Stomach (tissue), 9 donors: ENCODE results near the gene PLPPR3. TPM values are rescaled to one million over a fixed set of nuclear protein-coding genes. Genes with fewer than 3 reads are reported as not detected.

Experiments
- DNase-seq, 2 donors: peaks; one replicate each; pipeline versions ENCODE4 v3.0.0 to v3.0.0-alpha.2; 2013 to 2019
- H3K27ac ChIP-seq, 5 donors: fragments of 200-600 bp in 4 of 5; sonication (generic) in 4 of 5; one replicate each; pipeline ENCODE4 v1.5.1; 2013 to 2019; ENCODE audit warnings: mild to moderate bottlenecking in 1 of 5, moderate library complexity in 1 of 5
- H3K27me3 ChIP-seq, 3 donors: fragments of 200-600 bp; sonication (generic); one replicate each; pipeline ENCODE4 v1.5.1; 2017 to 2019; ENCODE audit warnings: mixed run types in 1 of 3
- H3K36me3 ChIP-seq, 4 donors: fragments of 200-600 bp; sonication (generic); 1 replicate in 3 of 4; 2 replicates in 1 of 4; pipeline ENCODE4 v1.5.1; 2016 to 2019
- H3K4me1 ChIP-seq, 4 donors: fragments of 200-600 bp; sonication (generic); one replicate each; pipeline ENCODE4 v1.5.1; 2016 to 2019
- H3K4me3 ChIP-seq, 4 donors: fragments of 200-600 bp; sonication (generic) in 3 of 4; one replicate each; pipeline ENCODE4 v1.5.1; 2016 to 2019; ENCODE audit warnings: mild to moderate bottlenecking in 1 of 4
- H3K9me3 ChIP-seq, 4 donors: fragments of 200-600 bp; sonication (generic); one replicate each; pipeline ENCODE4 v1.5.1; 2016 to 2019
- EP300 ChIP-seq: sonication (generic); formaldehyde crosslinking; IDR thresholded peaks from one replicate; pipeline ENCODE4 v1.6.1; 2017; ENCODE audit warnings: antibody characterized with exemption
- POLR2A ChIP-seq, 4 donors: fragments of 450-650 bp; IDR thresholded peaks; one replicate each; pipeline ENCODE4 v1.6.1; 2016; ENCODE audit warnings: antibody characterized with exemption in 4 of 4, control low read depth in 2 of 4, mild to moderate bottlenecking in 1 of 4, moderate library complexity in 1 of 4
- POLR2AphosphoS5 ChIP-seq, 3 donors: sonication (generic); formaldehyde crosslinking; IDR thresholded peaks; one replicate each; pipeline ENCODE4 v1.6.1; 2016; ENCODE audit warnings: antibody characterized with exemption in 3 of 3
- WGBS, 5 donors: extraction: QIAGEN DNeasy Blood & Tissue Kit in 3 of 5; methylation state at CpG; one replicate each; pipeline versions ENCODE4 v1.1.5 to v1.1.7; 2013 to 2018; 5-methylcytosine and 5-hydroxymethylcytosine counted together
- intact Hi-C: fragments of 100-400 bp; cut with DNase I; formaldehyde crosslinking; loops from one replicate; pipeline ENCODE4 v1.15.1; 2023; ENCODE audit warnings: low total_unique reads
- polyA plus RNA-seq, 3 donors: library from polyadenylated mRNA; stranded (reverse); fragments of 200-250 nt; gene quantifications; one replicate each; pipeline ENCODE4 v1.2.3, GENCODE V29; 2013
- total RNA-seq, 5 donors: library from RNA; depleted of rRNA; stranded (reverse); fragments of >200 nt; gene quantifications; one replicate each; pipeline versions ENCODE4 v1.1.0 to v1.2.3, GENCODE V29; 2014 to 2016
- TF ChIP-seq, protein P1 (sequence below), 7 experiments: fragments of 450-650 bp in 4 of 7; fragments of 200-600 bp in 3 of 7; sonication (generic) in 3 of 7; IDR thresholded peaks; one replicate each; pipeline ENCODE4 v1.5.1; 2016 to 2019; ENCODE audit warnings: antibody characterized with exemption in 7 of 7, control low read depth in 2 of 7, mild to moderate bottlenecking in 1 of 7
- donor health status: healthy with polysubstance abuse.
- donor health status: Bipolar disorder and iron deficiency.
- donor health status: healthy.

PLPPR3 gene
- total and polyA plus RNA-seq, 8 donors = 0.46 to 0.55 TPM; not detected in 6

GRCh38 chr19:848386-848921, 26.7 kb upstream of the PLPPR3 start:
- DNase-seq = no peak
- peaks cover 19 to 52% (median 36%) of the 10 kb centered on the region in 4 donors for H3K4me1 ChIP-seq
- H3K9me3 ChIP-seq = no peaks in the 10 kb centered on the region
- TF ChIP-seq POLR2A (IDR thresholded peaks at IDR 0.05) = no peak
- TF ChIP-seq, protein P1, sequence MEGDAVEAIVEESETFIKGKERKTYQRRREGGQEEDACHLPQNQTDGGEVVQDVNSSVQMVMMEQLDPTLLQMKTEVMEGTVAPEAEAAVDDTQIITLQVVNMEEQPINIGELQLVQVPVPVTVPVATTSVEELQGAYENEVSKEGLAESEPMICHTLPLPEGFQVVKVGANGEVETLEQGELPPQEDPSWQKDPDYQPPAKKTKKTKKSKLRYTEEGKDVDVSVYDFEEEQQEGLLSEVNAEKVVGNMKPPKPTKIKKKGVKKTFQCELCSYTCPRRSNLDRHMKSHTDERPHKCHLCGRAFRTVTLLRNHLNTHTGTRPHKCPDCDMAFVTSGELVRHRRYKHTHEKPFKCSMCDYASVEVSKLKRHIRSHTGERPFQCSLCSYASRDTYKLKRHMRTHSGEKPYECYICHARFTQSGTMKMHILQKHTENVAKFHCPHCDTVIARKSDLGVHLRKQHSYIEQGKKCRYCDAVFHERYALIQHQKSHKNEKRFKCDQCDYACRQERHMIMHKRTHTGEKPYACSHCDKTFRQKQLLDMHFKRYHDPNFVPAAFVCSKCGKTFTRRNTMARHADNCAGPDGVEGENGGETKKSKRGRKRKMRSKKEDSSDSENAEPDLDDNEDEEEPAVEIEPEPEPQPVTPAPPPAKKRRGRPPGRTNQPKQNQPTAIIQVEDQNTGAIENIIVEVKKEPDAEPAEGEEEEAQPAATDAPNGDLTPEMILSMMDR (IDR thresholded peaks at IDR 0.05) = no peak
- TF ChIP-seq EP300 = no peak
- TF ChIP-seq POLR2AphosphoS5 (IDR thresholded peaks at IDR 0.05) = no peak
- peak overlapping the region in 1 of 5 donors; percentile 71 for H3K27ac ChIP-seq
- H3K36me3 ChIP-seq = no peaks in the 10 kb centered on the region
- WGBS, 5 donors = 35 to 40% (median 38%) methylated on average over 8 to 12 of the region's 12 CpGs
- intact Hi-C loops = no loop called here
- no peak overlapping the region for H3K4me3 ChIP-seq
- H3K27me3 ChIP-seq = peaks cover 13 to 86% (median 56%) of the 10 kb centered on the region in 3 donors

DNA sequence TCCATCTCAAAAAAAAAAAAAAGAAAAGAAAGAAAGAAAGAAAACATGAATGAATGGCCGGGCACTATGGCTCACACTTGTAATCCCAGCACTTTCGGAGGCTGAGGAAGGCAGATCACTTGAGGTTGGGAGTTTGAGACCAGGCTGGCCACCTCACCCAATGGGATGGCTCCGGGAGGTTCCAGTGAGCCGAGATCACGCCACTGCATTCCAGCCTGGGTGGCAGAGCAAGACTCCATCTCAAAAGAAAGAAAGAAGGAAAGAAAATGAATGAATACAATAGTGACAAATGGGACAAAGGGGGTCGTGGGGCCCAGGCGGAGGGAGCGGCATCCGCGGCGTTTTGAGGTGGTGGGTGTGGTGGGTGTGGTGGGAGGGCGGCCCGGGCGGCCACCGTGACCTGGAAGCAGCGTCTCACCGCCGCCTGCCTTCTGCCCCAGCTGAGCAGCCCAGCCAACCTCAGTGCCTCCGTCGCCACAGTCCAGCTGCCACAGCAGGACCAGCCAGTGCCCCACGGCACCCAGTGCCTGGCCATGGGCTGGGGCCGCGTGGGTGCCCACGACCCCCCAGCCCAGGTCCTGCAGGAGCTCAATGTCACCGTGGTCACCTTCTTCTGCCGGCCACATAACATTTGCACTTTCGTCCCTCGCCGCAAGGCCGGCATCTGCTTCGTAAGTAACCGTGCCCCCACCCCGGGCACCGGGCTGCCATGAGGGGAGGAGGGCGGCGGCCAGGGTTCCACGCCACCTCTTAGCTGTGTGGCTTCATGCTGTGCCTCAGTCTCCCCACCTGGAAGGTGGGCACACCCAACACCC, 24.2 kb upstream of the PLPPR3 start:
- Histone ChIP-seq H3K9me3 (no peaks in the 10 kb centered on the region), H3K27me3 (peaks cover 5 to 83% (median 54%) of the 10 kb centered on the region in 3 donors), H3K27ac (no peak overlapping the region), H3K4me1 (peaks cover 19 to 41% (median 27%) of the 10 kb centered on the region in 4 donors), H3K36me3 (no peaks in the 10 kb centered on the region), H3K4me3 (no peak overlapping the region)
- 43 to 58% (median 55%) methylated on average over 31 to 37 of the region's 37 CpGs for WGBS, 5 donors
- intact Hi-C loops = no loop called here
- TF ChIP-seq POLR2AphosphoS5 (IDR thresholded peaks at IDR 0.05) (no peak), POLR2A (IDR thresholded peaks at IDR 0.05) (no peak), EP300 (no peak)
- TF ChIP-seq, protein P1 (IDR thresholded peaks at IDR 0.05) = no peak
- no peak for DNase-seq

DNA sequence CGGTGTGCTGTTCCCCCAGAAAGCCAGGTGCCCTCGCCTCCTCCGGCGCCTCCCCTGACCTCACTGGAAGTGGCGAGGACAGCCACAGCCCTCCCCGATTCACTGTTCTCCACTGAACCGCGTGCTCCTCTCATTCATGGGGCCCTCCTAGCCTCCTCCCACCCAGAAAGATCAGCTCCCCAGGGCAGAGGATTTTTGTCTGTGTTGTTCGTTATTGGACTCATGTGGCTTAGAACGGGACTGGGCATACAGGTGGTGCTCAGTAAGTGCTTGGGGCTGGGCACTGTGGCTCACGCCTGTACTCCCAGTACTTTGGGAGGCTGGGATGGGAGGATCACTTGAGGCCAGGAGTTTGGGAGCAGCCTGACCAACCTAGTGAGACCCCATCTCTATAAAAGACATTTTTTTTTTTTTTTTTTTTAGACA, 22.8 kb upstream of the PLPPR3 start:
- no peak overlapping the region for H3K4me3 ChIP-seq
- no peaks in the 10 kb centered on the region for H3K9me3 ChIP-seq
- intact Hi-C loops = no loop called here
- 21 to 31% (median 26%) methylated on average over 5 to 11 of the region's 11 CpGs for WGBS, 5 donors
- peaks cover 5 to 96% (median 58%) of the 10 kb centered on the region in 3 donors for H3K27me3 ChIP-seq
- TF ChIP-seq EP300 (no peak), POLR2A (IDR thresholded peaks at IDR 0.05) (no peak), POLR2AphosphoS5 (IDR thresholded peaks at IDR 0.05) (no peak)
- TF ChIP-seq, protein P1 (IDR thresholded peaks at IDR 0.05) = no peak
- H3K36me3 ChIP-seq = no peaks in the 10 kb centered on the region
- no peak for DNase-seq
- H3K4me1 ChIP-seq = peaks cover 10 to 35% (median 18%) of the 10 kb centered on the region in 4 donors
- no peak overlapping the region for H3K27ac ChIP-seq

DNA sequence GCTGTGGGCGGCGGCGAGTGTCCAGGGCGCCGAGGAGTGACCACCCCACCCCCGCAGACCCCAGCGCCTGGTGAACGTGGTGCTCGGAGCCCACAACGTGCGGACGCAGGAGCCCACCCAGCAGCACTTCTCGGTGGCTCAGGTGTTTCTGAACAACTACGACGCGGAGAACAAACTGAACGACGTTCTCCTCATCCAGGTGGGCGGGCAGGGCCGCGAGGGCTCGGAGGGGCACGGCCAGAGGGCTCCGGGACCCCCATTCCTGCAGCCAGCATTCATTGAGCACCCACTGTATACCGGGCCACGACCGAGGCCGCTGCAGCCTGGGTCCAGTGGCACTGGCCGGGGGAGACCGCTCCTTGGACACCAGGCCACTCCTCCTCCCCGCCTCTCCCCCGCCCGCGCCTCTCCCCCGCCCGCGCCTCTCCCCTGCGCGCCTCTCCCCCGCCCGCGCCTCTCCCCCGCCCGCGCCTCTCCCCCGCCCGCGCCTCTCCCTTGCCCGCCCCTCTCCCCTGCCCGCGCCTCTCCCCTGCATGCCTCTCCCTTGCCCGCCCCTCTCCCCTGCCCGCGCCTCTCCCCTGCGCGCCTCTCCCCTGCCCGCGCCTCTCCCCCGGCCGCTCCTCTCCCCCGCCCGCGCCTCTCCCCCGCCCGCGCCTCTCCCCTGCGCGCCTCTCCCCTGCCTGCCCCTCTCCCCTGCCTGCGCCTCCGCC, 22.2 kb upstream of the PLPPR3 start:
- Histone ChIP-seq H3K36me3 (no peaks in the 10 kb centered on the region), H3K9me3 (no peaks in the 10 kb centered on the region), H3K4me1 (peaks cover 10 to 35% (median 18%) of the 10 kb centered on the region in 4 donors), H3K27ac (no peak overlapping the region), H3K27me3 (peaks cover 5 to 97% (median 63%) of the 10 kb centered on the region in 3 donors), H3K4me3 (peak overlapping the region in 3 of 4 donors; percentile 22 to 34 (median 26))
- no peak for DNase-seq
- intact Hi-C loops = no loop called here
- TF ChIP-seq POLR2A (IDR thresholded peaks at IDR 0.05) (no peak), EP300 (no peak), POLR2AphosphoS5 (IDR thresholded peaks at IDR 0.05) (no peak)
- TF ChIP-seq, protein P1 (IDR thresholded peaks at IDR 0.05) = no peak
- WGBS, 5 donors = 6 to 25% (median 17%) methylated on average over 9 to 54 of the region's 70 CpGs; no CpG with 5 or more reads in 1 of the 5 donors
